ENCODE data around the gene HCN3.
"Not testable (repeated sequence)": the region's sequence is repeated elsewhere in the genome, so short reads cannot be mapped to it uniquely, and the experiment has no call there.

The HCN3 gene

DNA sequence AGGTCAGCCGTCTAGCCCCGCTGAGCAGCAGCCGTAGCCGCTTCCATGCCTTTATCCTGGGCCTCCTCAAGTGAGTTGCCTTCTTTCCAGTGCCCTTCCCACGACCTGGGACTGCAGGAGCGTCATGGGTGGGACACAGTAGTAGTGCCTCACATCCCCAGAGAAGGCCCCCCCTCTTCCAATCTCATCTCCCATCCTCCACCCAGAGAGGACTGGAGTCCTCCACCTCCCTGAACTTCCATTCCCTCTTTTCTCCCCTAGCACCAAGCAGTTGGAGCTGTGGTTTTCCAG is 48.3 kb downstream of the HCN3 start:
- Histone ChIP-seq H3K27ac (no peak overlapping the region), H3K27me3 (replicated peaks) (no peaks in the 10 kb centered on the region), H3K4me3 (ENCODE audit: low read depth, low read length) (peak overlapping the region; percentile 82), H3K36me3 (replicated peaks) (peaks cover 25% of the 10 kb centered on the region)
- DNase-seq: no peak
- in situ Hi-C loops (cut with HindIII; ENCODE audit: low pct_ligation_motif_present, low sequenced_read_pairs): loop anchor here (25.0 kb wide), 1 partner anchor 187 kb away; no protein-coding TSS in a partner anchor
- TF ChIP-seq, protein P1, sequence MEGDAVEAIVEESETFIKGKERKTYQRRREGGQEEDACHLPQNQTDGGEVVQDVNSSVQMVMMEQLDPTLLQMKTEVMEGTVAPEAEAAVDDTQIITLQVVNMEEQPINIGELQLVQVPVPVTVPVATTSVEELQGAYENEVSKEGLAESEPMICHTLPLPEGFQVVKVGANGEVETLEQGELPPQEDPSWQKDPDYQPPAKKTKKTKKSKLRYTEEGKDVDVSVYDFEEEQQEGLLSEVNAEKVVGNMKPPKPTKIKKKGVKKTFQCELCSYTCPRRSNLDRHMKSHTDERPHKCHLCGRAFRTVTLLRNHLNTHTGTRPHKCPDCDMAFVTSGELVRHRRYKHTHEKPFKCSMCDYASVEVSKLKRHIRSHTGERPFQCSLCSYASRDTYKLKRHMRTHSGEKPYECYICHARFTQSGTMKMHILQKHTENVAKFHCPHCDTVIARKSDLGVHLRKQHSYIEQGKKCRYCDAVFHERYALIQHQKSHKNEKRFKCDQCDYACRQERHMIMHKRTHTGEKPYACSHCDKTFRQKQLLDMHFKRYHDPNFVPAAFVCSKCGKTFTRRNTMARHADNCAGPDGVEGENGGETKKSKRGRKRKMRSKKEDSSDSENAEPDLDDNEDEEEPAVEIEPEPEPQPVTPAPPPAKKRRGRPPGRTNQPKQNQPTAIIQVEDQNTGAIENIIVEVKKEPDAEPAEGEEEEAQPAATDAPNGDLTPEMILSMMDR (IDR thresholded peaks at IDR 0.05; ENCODE audit: low read depth, low read length, missing control alignments): no peak

- Histone ChIP-seq H3K4me3 (ENCODE audit: low read depth, low read length) (no peak overlapping the region), H3K36me3 (replicated peaks) (peaks cover 30% of the 10 kb centered on the region), H3K27ac (no peak overlapping the region), H3K27me3 (replicated peaks) (no peaks in the 10 kb centered on the region)
- TF ChIP-seq, protein P1 (IDR thresholded peaks at IDR 0.05; ENCODE audit: low read depth, low read length, missing control alignments): no peak
- DNase-seq: no peak
- in situ Hi-C loops (cut with HindIII; ENCODE audit: low pct_ligation_motif_present, low sequenced_read_pairs): loop anchor here (25.0 kb wide), 1 partner anchor 186 kb away; no protein-coding TSS in a partner anchor
These were observed 48.8 kb downstream of the HCN3 start for GRCh38 chr1:155326020-155326526.

- in situ Hi-C loops (cut with HindIII; ENCODE audit: low pct_ligation_motif_present, low sequenced_read_pairs): loop anchor here (25.0 kb wide), 1 partner anchor 186 kb away; no protein-coding TSS in a partner anchor
- no peaks in the 10 kb centered on the region for H3K27me3 ChIP-seq (replicated peaks)
- H3K36me3 ChIP-seq (replicated peaks): peaks cover 36% of the 10 kb centered on the region
- TF ChIP-seq, protein P1 (IDR thresholded peaks at IDR 0.05; ENCODE audit: low read depth, low read length, missing control alignments): no peak
- no peak overlapping the region for H3K4me3 ChIP-seq (ENCODE audit: low read depth, low read length)
- no peak overlapping the region for H3K27ac ChIP-seq
- DNase-seq: no peak
These were observed 49.4 kb downstream of the HCN3 start for GRCh38 chr1:155326631-155327037.

GRCh38 chr1:155327981-155328380 is 50.7 kb downstream of the HCN3 start:
- TF ChIP-seq, protein P1 (IDR thresholded peaks at IDR 0.05; ENCODE audit: low read depth, low read length, missing control alignments): no peak
- Histone ChIP-seq H3K4me3 (ENCODE audit: low read depth, low read length) (no peak overlapping the region), H3K27ac (no peak overlapping the region), H3K27me3 (replicated peaks) (no peaks in the 10 kb centered on the region), H3K36me3 (replicated peaks) (peaks cover 36% of the 10 kb centered on the region)
- no peak for DNase-seq
- in situ Hi-C loops (cut with HindIII; ENCODE audit: low pct_ligation_motif_present, low sequenced_read_pairs): loop anchor here (25.0 kb wide), 1 partner anchor 184 kb away; no protein-coding TSS in a partner anchor

- H3K4me3 ChIP-seq (ENCODE audit: low read depth, low read length); DNase-seq; H3K27ac ChIP-seq; H3K27me3 ChIP-seq (replicated peaks): not testable (repeated sequence)
- in situ Hi-C loops (cut with HindIII; ENCODE audit: low pct_ligation_motif_present, low sequenced_read_pairs): loop anchor here (25.0 kb wide), 1 partner anchor 183 kb away; no protein-coding TSS in a partner anchor
- H3K36me3 ChIP-seq (replicated peaks): peaks cover 44% of the 10 kb centered on the region
These were observed 51.6 kb downstream of the HCN3 start for GRCh38 chr1:155328856-155329255.

GRCh38 chr1:155329980-155330598 is 52.8 kb downstream of the HCN3 start:
- no peak for DNase-seq
- Histone ChIP-seq H3K36me3 (replicated peaks) (peaks cover 49% of the 10 kb centered on the region), H3K27ac (no peak overlapping the region), H3K27me3 (replicated peaks) (no peaks in the 10 kb centered on the region), H3K4me3 (ENCODE audit: low read depth, low read length) (no peak overlapping the region)
- in situ Hi-C loops (cut with HindIII; ENCODE audit: low pct_ligation_motif_present, low sequenced_read_pairs): loop anchor here (25.0 kb wide), 1 partner anchor 182 kb away; no protein-coding TSS in a partner anchor
- TF ChIP-seq, protein P1 (IDR thresholded peaks at IDR 0.05; ENCODE audit: low read depth, low read length, missing control alignments): no peak
